Suprapubic skin (tissue), 3 donors: ENCODE measurements around the gene TSPEAR.

Experiments
- EP300 ChIP-seq: sonication (generic); formaldehyde crosslinking; IDR thresholded peaks from one replicate; pipeline ENCODE4 v1.6.1; 2017; ENCODE audit warnings: antibody characterized with exemption
- POLR2A ChIP-seq, 2 donors: fragments of 450-650 bp; IDR thresholded peaks; one replicate each; pipeline ENCODE4 v1.6.1; 2017; ENCODE audit warnings: antibody characterized with exemption in 2 of 2, mild to moderate bottlenecking in 2 of 2, moderate library complexity in 2 of 2
- TF ChIP-seq, protein P1 (sequence below), 2 donors: fragments of 200-600 bp in 1 of 2; fragments of 450-650 bp in 1 of 2; sonication (generic) in 1 of 2; IDR thresholded peaks; one replicate each; pipeline ENCODE4 v1.5.1; 2016 to 2019; ENCODE audit warnings: antibody characterized with exemption in 2 of 2, mild to moderate bottlenecking in 1 of 2, moderate library complexity in 1 of 2

DNA sequence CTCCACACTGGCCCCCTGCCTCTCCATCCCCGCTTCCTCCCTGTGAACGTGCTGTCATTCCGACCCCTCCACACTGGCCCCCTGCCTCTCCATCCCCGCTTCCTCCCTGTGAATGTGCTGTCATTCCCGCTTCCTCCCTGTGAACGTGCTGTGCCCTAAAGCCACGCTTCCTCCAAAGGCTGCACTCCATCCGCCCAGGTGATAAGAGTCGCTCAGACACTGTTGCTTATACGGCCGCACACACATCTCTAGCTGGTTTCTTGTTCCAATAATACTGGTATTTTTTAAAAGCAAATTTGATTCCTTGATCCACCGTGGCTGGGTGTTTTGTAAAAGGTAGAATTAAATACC is 39.3 kb upstream of the TSPEAR start:
- TF ChIP-seq POLR2A (IDR thresholded peaks at IDR 0.05) (no peak), EP300 (no peak)
- TF ChIP-seq, protein P1, sequence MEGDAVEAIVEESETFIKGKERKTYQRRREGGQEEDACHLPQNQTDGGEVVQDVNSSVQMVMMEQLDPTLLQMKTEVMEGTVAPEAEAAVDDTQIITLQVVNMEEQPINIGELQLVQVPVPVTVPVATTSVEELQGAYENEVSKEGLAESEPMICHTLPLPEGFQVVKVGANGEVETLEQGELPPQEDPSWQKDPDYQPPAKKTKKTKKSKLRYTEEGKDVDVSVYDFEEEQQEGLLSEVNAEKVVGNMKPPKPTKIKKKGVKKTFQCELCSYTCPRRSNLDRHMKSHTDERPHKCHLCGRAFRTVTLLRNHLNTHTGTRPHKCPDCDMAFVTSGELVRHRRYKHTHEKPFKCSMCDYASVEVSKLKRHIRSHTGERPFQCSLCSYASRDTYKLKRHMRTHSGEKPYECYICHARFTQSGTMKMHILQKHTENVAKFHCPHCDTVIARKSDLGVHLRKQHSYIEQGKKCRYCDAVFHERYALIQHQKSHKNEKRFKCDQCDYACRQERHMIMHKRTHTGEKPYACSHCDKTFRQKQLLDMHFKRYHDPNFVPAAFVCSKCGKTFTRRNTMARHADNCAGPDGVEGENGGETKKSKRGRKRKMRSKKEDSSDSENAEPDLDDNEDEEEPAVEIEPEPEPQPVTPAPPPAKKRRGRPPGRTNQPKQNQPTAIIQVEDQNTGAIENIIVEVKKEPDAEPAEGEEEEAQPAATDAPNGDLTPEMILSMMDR (IDR thresholded peaks at IDR 0.05), result no peak
